Measurements from ENCODE around the gene BRCA2. TPM values are rescaled to one million over a fixed set of nuclear protein-coding genes. Genes with fewer than 3 reads are reported as not detected.

BRCA2 gene
- total RNA-seq, 5 donors from 2014 or later (not counting 1 experiment from before 2014, with no cell fraction given): 2.2 to 4.7 (median 3.1) TPM

- DNase-seq (no peak), ATAC-seq (replicated peaks in 1 of 4) (no peak)
- Mint-ChIP-seq H3K4me1 (no peaks in the 10 kb centered on the region), H3K27me3 (no peaks in the 10 kb centered on the region), H3K36me3 (peaks cover 7% of the 10 kb centered on the region), H3K27ac (no peak overlapping the region), H3K9me3 (no peaks in the 10 kb centered on the region), H3K4me3 (no peak overlapping the region)
- POLR2A ChIA-PET: no interaction called here
- Histone ChIP-seq H3K9me3 (no peaks in the 10 kb centered on the region), H3K27ac (ENCODE audit: low read length) (no peak overlapping the region), H3K36me3 (ENCODE audit: control insufficient read depth in 2 of 2, extremely low read depth in 1 of 2, insufficient read depth in 1 of 2, low read length in 1 of 2) (peaks cover 0 to 5% of the 10 kb centered on the region in 2 donors), H3K4me3 (ENCODE audit: control insufficient read depth in 1 of 2, extremely low read depth in 1 of 2, low read length in 1 of 2) (no peak overlapping the region), H3K27me3 (replicated peaks in 1 of 2; ENCODE audit: control insufficient read depth in 2 of 2, extremely low read depth in 1 of 2, insufficient read depth in 2 of 2, low read length in 1 of 2) (no peaks in the 10 kb centered on the region), H3K4me1 (ENCODE audit: control insufficient read depth in 1 of 2, extremely low read depth in 1 of 2, insufficient read depth in 2 of 2, low read length in 2 of 2) (no peaks in the 10 kb centered on the region)
- WGBS (ENCODE audit: insufficient coverage): no CpG with 5 or more reads among the region's 3 CpGs
- CTCF ChIA-PET: no interaction called here
Observed at GRCh38 chr13:32278426-32278825, 36.9 kb upstream of the BRCA2 start.

GRCh38 chr13:32281096-32281495, 34.2 kb upstream of the BRCA2 start:
- Histone ChIP-seq H3K4me3 (ENCODE audit: control insufficient read depth in 1 of 2, extremely low read depth in 1 of 2, low read length in 1 of 2) (no peak overlapping the region), H3K27ac (ENCODE audit: low read length) (no peak overlapping the region), H3K27me3 (replicated peaks in 1 of 2; ENCODE audit: control insufficient read depth in 2 of 2, extremely low read depth in 1 of 2, insufficient read depth in 2 of 2, low read length in 1 of 2) (no peaks in the 10 kb centered on the region), H3K36me3 (ENCODE audit: control insufficient read depth in 2 of 2, extremely low read depth in 1 of 2, insufficient read depth in 1 of 2, low read length in 1 of 2) (peaks cover 0 to 1% of the 10 kb centered on the region in 2 donors), H3K9me3 (no peaks in the 10 kb centered on the region), H3K4me1 (ENCODE audit: control insufficient read depth in 1 of 2, extremely low read depth in 1 of 2, insufficient read depth in 2 of 2, low read length in 2 of 2) (no peaks in the 10 kb centered on the region)
- Mint-ChIP-seq H3K9me3 (no peaks in the 10 kb centered on the region), H3K27ac (no peak overlapping the region), H3K4me1 (no peaks in the 10 kb centered on the region), H3K4me3 (no peak overlapping the region), H3K27me3 (no peaks in the 10 kb centered on the region), H3K36me3 (peaks cover 7% of the 10 kb centered on the region)
- no peak for DNase-seq
- ChIA-PET POLR2A (no interaction called here), CTCF (interaction anchor here in 1 of 2 donors (1.1 kb wide), 1 partner anchor 13 kb away, joined by 3 read pairs; no protein-coding TSS in a partner anchor)
- no CpG with 5 or more reads among the region's 1 CpG for WGBS (ENCODE audit: insufficient coverage)
- no peak for ATAC-seq (replicated peaks in 1 of 4)

GRCh38 chr13:32282096-32282711, 33.1 kb upstream of the BRCA2 start:
- H3K4me3 Mint-ChIP-seq: no peak overlapping the region
- ATAC-seq (replicated peaks in 1 of 4): no peak
- no peak overlapping the region for H3K27ac Mint-ChIP-seq
- Histone ChIP-seq H3K36me3 (ENCODE audit: control insufficient read depth in 2 of 2, extremely low read depth in 1 of 2, insufficient read depth in 1 of 2, low read length in 1 of 2) (no peaks in the 10 kb centered on the region), H3K27ac (ENCODE audit: low read length) (no peak overlapping the region), H3K9me3 (no peaks in the 10 kb centered on the region), H3K27me3 (replicated peaks in 1 of 2; ENCODE audit: control insufficient read depth in 2 of 2, extremely low read depth in 1 of 2, insufficient read depth in 2 of 2, low read length in 1 of 2) (no peaks in the 10 kb centered on the region), H3K4me1 (ENCODE audit: control insufficient read depth in 1 of 2, extremely low read depth in 1 of 2, insufficient read depth in 2 of 2, low read length in 2 of 2) (no peaks in the 10 kb centered on the region), H3K4me3 (ENCODE audit: control insufficient read depth in 1 of 2, extremely low read depth in 1 of 2, low read length in 1 of 2) (no peak overlapping the region)
- peaks cover 7% of the 10 kb centered on the region for H3K36me3 Mint-ChIP-seq
- CTCF ChIA-PET: interaction anchor here in 1 of 2 donors (0.6 kb wide), 1 partner anchor 20 kb away, joined by 3 read pairs; no protein-coding TSS in a partner anchor
- POLR2A ChIA-PET: no interaction called here
- H3K9me3 Mint-ChIP-seq: no peaks in the 10 kb centered on the region
- H3K27me3 Mint-ChIP-seq: no peaks in the 10 kb centered on the region
- DNase-seq: no peak
- no CpG with 5 or more reads among the region's 2 CpGs for WGBS (ENCODE audit: insufficient coverage)
- H3K4me1 Mint-ChIP-seq: no peaks in the 10 kb centered on the region

GRCh38 chr13:32284927-32285632, 30.2 kb upstream of the BRCA2 start:
- 72% methylated on average over 2 of the region's 6 CpGs for WGBS (ENCODE audit: insufficient coverage)
- Mint-ChIP-seq H3K27me3 (no peaks in the 10 kb centered on the region), H3K4me3 (no peak overlapping the region), H3K9me3 (no peaks in the 10 kb centered on the region), H3K4me1 (no peaks in the 10 kb centered on the region), H3K36me3 (peaks cover 4% of the 10 kb centered on the region), H3K27ac (no peak overlapping the region)
- Histone ChIP-seq H3K36me3 (ENCODE audit: control insufficient read depth in 2 of 2, extremely low read depth in 1 of 2, insufficient read depth in 1 of 2, low read length in 1 of 2) (no peaks in the 10 kb centered on the region), H3K27me3 (replicated peaks in 1 of 2; ENCODE audit: control insufficient read depth in 2 of 2, extremely low read depth in 1 of 2, insufficient read depth in 2 of 2, low read length in 1 of 2) (no peaks in the 10 kb centered on the region), H3K4me3 (ENCODE audit: control insufficient read depth in 1 of 2, extremely low read depth in 1 of 2, low read length in 1 of 2) (no peak overlapping the region), H3K27ac (ENCODE audit: low read length) (no peak overlapping the region), H3K9me3 (no peaks in the 10 kb centered on the region), H3K4me1 (ENCODE audit: control insufficient read depth in 1 of 2, extremely low read depth in 1 of 2, insufficient read depth in 2 of 2, low read length in 2 of 2) (no peaks in the 10 kb centered on the region)
- ATAC-seq (replicated peaks in 1 of 4): no peak
- DNase-seq: no peak
- ChIA-PET CTCF (interaction anchor here in 1 of 2 donors (0.5 kb wide), 1 partner anchor 464 kb away, joined by 4 read pairs; no protein-coding TSS in a partner anchor), POLR2A (interaction anchor here in 1 of 2 donors (0.6 kb wide), 1 partner anchor 18 kb away, joined by 5 read pairs; no protein-coding TSS in a partner anchor)

- CTCF ChIA-PET: no interaction called here
- Mint-ChIP-seq H3K36me3 (peaks cover 4% of the 10 kb centered on the region), H3K4me1 (no peaks in the 10 kb centered on the region), H3K9me3 (no peaks in the 10 kb centered on the region), H3K4me3 (no peak overlapping the region), H3K27ac (no peak overlapping the region), H3K27me3 (no peaks in the 10 kb centered on the region)
- POLR2A ChIA-PET: interaction anchor here in 1 of 2 donors (0.6 kb wide), 1 partner anchor 18 kb away, joined by 5 read pairs; no protein-coding TSS in a partner anchor
- ATAC-seq (replicated peaks in 1 of 4) (no peak), DNase-seq (no peak)
- Histone ChIP-seq H3K9me3 (no peaks in the 10 kb centered on the region), H3K36me3 (ENCODE audit: control insufficient read depth in 2 of 2, extremely low read depth in 1 of 2, insufficient read depth in 1 of 2, low read length in 1 of 2) (no peaks in the 10 kb centered on the region), H3K4me1 (ENCODE audit: control insufficient read depth in 1 of 2, extremely low read depth in 1 of 2, insufficient read depth in 2 of 2, low read length in 2 of 2) (no peaks in the 10 kb centered on the region), H3K27ac (ENCODE audit: low read length) (no peak overlapping the region), H3K27me3 (replicated peaks in 1 of 2; ENCODE audit: control insufficient read depth in 2 of 2, extremely low read depth in 1 of 2, insufficient read depth in 2 of 2, low read length in 1 of 2) (no peaks in the 10 kb centered on the region), H3K4me3 (ENCODE audit: control insufficient read depth in 1 of 2, extremely low read depth in 1 of 2, low read length in 1 of 2) (no peak overlapping the region)
- 59% methylated on average over 2 of the region's 4 CpGs for WGBS (ENCODE audit: insufficient coverage)
Observed at GRCh38 chr13:32285633-32285965, 29.7 kb upstream of the BRCA2 start.

GRCh38 chr13:32297206-32297605, 18.1 kb upstream of the BRCA2 start:
- Mint-ChIP-seq H3K27me3 (peaks cover 7 to 10% of the 10 kb centered on the region in 2 donors), H3K27ac (no peak overlapping the region), H3K36me3 (peaks cover 5% of the 10 kb centered on the region), H3K4me3 (no peak overlapping the region), H3K4me1 (no peaks in the 10 kb centered on the region), H3K9me3 (no peaks in the 10 kb centered on the region)
- Histone ChIP-seq H3K4me1 (ENCODE audit: control insufficient read depth in 1 of 2, extremely low read depth in 1 of 2, insufficient read depth in 2 of 2, low read length in 2 of 2) (peaks cover 3% of the 10 kb centered on the region in 2 experiments), H3K27me3 (replicated peaks in 1 of 2; ENCODE audit: control insufficient read depth in 2 of 2, extremely low read depth in 1 of 2, insufficient read depth in 2 of 2, low read length in 1 of 2) (peaks cover 0 to 14% of the 10 kb centered on the region in 2 experiments), H3K4me3 (ENCODE audit: control insufficient read depth in 1 of 2, extremely low read depth in 1 of 2, low read length in 1 of 2) (no peak overlapping the region), H3K9me3 (no peaks in the 10 kb centered on the region), H3K27ac (ENCODE audit: low read length) (no peak overlapping the region), H3K36me3 (ENCODE audit: control insufficient read depth in 2 of 2, extremely low read depth in 1 of 2, insufficient read depth in 1 of 2, low read length in 1 of 2) (no peaks in the 10 kb centered on the region)
- ChIA-PET POLR2A (no interaction called here), CTCF (interaction anchor here in 1 of 2 donors (0.5 kb wide), 1 partner anchor 14 kb away, joined by 4 read pairs; no protein-coding TSS in a partner anchor)
- WGBS (ENCODE audit: insufficient coverage): no CpG with 5 or more reads among the region's 2 CpGs
- ATAC-seq (replicated peaks in 1 of 4) (no peak), DNase-seq (no peak)

All from T-cell (primary cell).